HepG2 (cell line): ENCODE results near the gene SLC43A1. TPM values are rescaled to one million over a fixed set of nuclear protein-coding genes. Genes with fewer than 3 reads are reported as not detected.

Source experiments
- FIP1L1 ChIP-seq: fragments of 200-400 bp; formaldehyde crosslinking; IDR thresholded peaks from 2 replicates; pipeline ENCODE4 v1.6.1; 2018; ENCODE audit warnings: low read depth, mild to moderate bottlenecking, low read length, moderate library complexity, borderline replicate concordance; ENCODE audit not compliant: insufficient read depth
- ZBTB8A ChIP-seq: sonication (generic); formaldehyde crosslinking; IDR thresholded peaks from 2 replicates; pipeline ENCODE4 v1.4.0; 2020; ENCODE audit warnings: mild to moderate bottlenecking, low read depth, missing genetic modification reagents, borderline replicate concordance
- ZKSCAN8 ChIP-seq: IDR thresholded peaks from 2 replicates; pipeline ENCODE4 v1.6.1; 2016; ENCODE audit warnings: borderline replicate concordance, missing genetic modification reagents, missing compliant biosample characterization
- ZNF441 ChIP-seq: sonication (generic); formaldehyde crosslinking; IDR thresholded peaks from 2 replicates; pipeline ENCODE4 v1.7.0; 2021; ENCODE audit warnings: missing genetic modification reagents, borderline replicate concordance
- polyA plus RNA-seq, 8 experiments: library from polyadenylated mRNA; depleted of rRNA in 3 of 8; stranded (reverse) in 7 of 8; unstranded in 1 of 8; fragments of >200 nt; fragmentation: Illumina TruSeq in 4 of 8; extraction: Trizol in 4 of 8; gene quantifications; 2 replicates each; pipeline versions ENCODE4 v1.2.1 to v1.2.3, GENCODE V29; 2011 to 2016; ENCODE audit warnings: low read depth in 4 of 8, missing spikeins in 1 of 8, mixed read lengths in 1 of 8; ENCODE audit not compliant: insufficient read depth in 1 of 8
- total RNA-seq, 5 experiments: library from RNA; depleted of rRNA; stranded (reverse); fragments of >200 nt; fragmentation: Illumina TruSeq; extraction: Trizol; gene quantifications; 2 replicates each; pipeline ENCODE4 v1.2.3, GENCODE V29; 2016; ENCODE audit warnings: low read depth in 1 of 5
- TF ChIP-seq, protein P1 (sequence below): sonication (generic); formaldehyde crosslinking; IDR thresholded peaks from 2 replicates; pipeline ENCODE4 v1.4.0; 2020; ENCODE audit warnings: mild to moderate bottlenecking, missing genetic modification reagents
- TF ChIP-seq, protein P2 (sequence below): sonication (generic); formaldehyde crosslinking; IDR thresholded peaks from 2 replicates; pipeline ENCODE4 v1.4.0; 2020; ENCODE audit warnings: missing genetic modification reagents
- TF ChIP-seq, protein P3 (sequence below): sonication (generic); formaldehyde crosslinking; IDR thresholded peaks from 2 replicates; pipeline ENCODE4 v1.8.0; 2023; ENCODE audit warnings: mild to moderate bottlenecking, missing genetic modification reagents
- TF ChIP-seq, protein P4 (sequence below): sonication (generic); formaldehyde crosslinking; IDR thresholded peaks from 2 replicates; pipeline ENCODE4 v1.8.0; 2022; ENCODE audit warnings: mild to moderate bottlenecking, missing genetic modification reagents
- TF ChIP-seq, protein P5 (sequence below): sonication (generic); formaldehyde crosslinking; IDR thresholded peaks from 2 replicates; pipeline ENCODE4 v1.4.0; 2020; ENCODE audit warnings: missing genetic modification reagents

Gene SLC43A1
- total and polyA plus RNA-seq, 2 of the 13 experiments (the other 11 are each of a cell fraction or from before 2014, with no cell fraction given), result 72.3 to 87.6 TPM

DNA sequence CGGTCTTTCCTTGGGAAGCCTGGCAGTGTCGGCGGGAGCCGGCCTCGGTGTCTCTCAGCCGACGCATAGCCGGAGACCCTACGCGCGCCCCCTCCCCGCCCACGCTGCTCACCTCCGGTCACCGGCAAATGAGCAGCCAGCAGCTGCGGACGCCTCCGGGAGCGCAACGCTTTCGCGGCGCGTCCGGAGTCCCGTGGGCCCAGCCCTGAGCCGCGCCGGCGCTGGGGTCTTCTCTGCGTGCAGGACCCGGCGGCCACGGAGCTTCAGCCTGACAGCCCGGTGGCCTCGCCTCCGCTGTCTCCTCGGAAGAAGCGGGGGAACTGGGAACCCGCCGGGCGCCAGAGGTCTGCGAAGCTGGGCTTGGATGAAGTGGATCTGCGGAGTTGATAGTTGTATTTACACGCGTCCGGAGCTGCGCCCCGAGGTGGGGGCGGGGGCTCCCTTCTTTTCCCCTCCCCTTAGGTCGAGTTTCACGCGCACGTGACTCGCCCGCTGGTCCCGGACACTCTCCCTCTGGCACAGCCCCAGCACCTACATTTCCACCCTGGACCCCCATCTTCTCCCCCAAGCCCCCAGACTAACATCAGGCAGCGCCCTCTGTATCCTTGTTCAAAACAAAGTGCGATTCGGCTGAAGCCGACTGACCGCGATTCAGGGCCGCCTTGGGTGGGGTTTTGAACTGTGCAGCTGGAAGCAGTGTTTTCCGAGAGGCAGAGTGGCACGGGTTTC is at the start of gene SLC43A1 (continued):
- TF ChIP-seq, protein P1, sequence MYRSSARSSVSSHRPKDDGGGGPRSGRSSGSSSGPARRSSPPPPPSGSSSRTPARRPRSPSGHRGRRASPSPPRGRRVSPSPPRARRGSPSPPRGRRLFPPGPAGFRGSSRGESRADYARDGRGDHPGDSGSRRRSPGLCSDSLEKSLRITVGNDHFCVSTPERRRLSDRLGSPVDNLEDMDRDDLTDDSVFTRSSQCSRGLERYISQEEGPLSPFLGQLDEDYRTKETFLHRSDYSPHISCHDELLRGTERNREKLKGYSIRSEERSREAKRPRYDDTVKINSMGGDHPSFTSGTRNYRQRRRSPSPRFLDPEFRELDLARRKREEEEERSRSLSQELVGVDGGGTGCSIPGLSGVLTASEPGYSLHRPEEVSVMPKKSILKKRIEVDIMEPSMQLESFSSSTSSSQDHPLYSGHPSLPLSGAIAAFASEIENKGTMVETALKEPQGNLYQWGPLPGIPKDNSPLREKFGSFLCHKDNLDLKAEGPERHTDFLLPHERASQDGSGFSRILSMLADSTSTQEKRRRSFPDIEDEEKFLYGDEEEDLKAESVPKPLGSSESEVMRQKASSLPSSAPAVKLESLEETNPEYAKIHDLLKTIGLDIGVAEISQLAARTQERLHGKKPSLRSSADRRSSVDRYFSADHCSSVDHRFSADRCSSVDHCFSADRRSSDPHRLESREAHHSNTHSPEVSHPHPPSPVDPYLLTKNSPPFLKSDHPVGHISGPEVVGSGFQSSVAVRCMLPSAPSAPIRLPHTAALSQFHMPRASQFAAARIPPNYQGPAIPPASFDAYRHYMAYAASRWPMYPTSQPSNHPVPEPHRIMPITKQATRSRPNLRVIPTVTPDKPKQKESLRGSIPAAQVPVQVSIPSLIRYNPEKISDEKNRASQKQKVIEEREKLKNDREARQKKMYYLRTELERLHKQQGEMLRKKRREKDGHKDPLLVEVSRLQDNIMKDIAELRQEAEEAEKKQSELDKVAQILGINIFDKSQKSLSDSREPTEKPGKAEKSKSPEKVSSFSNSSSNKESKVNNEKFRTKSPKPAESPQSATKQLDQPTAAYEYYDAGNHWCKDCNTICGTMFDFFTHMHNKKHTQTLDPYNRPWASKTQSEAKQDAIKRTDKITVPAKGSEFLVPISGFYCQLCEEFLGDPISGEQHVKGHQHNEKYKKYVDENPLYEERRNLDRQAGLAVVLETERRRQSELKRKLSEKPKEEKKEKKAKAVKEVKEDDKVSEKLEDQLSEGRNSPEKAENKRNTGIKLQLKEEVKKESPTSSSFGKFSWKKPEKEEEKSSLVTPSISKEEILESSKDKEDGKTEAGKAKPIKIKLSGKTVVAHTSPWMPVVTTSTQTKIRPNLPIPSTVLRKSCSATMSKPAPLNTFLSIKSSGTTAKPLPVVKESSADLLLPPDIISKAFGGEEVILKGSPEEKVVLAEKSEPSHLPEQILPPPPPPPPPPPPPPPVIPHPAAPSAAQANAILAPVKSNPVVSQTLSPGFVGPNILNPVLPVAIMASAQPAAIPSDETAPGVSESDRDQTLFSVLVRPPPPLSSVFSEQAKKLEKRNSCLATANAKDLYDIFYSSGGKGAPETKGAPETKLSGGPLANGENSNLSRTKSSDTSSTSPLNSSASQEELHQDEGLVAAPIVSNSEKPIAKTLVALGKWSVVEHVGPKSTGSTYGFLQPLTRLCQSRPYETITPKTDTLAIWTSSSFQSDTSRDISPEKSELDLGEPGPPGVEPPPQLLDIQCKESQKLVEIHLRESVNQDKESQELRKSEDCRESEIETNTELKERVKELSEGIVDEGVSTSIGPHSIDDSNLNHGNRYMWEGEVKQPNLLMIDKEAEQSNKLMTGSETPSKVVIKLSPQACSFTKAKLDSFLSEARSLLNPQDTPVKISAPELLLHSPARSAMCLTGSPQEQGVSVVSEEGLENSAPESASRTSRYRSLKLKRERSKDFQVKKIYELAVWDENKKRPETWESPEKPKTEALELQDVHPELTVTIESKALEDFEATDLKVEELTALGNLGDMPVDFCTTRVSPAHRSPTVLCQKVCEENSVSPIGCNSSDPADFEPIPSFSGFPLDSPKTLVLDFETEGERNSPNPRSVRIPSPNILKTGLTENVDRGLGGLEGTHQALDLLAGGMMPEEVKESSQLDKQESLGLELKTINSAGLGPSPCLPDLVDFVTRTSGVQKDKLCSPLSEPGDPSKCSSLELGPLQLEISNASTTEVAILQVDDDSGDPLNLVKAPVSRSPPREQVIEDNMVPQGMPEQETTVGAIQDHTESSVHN, result no peak
- TF ChIP-seq ZNF441 (CRISPR knock-in tag) (no peak; the same call in 1 of the 2 replicates), FIP1L1 (no peak), ZKSCAN8 (CRISPR knock-in tag) (no peak), ZBTB8A (CRISPR knock-in tag) (no peak; the same call in 1 of the 2 replicates)
- TF ChIP-seq, protein P2, sequence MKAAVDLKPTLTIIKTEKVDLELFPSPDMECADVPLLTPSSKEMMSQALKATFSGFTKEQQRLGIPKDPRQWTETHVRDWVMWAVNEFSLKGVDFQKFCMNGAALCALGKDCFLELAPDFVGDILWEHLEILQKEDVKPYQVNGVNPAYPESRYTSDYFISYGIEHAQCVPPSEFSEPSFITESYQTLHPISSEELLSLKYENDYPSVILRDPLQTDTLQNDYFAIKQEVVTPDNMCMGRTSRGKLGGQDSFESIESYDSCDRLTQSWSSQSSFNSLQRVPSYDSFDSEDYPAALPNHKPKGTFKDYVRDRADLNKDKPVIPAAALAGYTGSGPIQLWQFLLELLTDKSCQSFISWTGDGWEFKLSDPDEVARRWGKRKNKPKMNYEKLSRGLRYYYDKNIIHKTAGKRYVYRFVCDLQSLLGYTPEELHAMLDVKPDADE (CRISPR knock-in tag), result no peak
- TF ChIP-seq, protein P3, sequence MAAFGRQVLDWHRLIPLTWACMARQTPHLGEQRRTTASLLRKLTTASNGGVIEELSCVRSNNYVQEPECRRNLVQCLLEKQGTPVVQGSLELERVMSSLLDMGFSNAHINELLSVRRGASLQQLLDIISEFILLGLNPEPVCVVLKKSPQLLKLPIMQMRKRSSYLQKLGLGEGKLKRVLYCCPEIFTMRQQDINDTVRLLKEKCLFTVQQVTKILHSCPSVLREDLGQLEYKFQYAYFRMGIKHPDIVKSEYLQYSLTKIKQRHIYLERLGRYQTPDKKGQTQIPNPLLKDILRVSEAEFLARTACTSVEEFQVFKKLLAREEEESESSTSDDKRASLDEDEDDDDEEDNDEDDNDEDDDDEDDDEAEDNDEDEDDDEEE (CRISPR knock-in tag), result no peak; the same call in 1 of the 2 replicates
- TF ChIP-seq, protein P4, sequence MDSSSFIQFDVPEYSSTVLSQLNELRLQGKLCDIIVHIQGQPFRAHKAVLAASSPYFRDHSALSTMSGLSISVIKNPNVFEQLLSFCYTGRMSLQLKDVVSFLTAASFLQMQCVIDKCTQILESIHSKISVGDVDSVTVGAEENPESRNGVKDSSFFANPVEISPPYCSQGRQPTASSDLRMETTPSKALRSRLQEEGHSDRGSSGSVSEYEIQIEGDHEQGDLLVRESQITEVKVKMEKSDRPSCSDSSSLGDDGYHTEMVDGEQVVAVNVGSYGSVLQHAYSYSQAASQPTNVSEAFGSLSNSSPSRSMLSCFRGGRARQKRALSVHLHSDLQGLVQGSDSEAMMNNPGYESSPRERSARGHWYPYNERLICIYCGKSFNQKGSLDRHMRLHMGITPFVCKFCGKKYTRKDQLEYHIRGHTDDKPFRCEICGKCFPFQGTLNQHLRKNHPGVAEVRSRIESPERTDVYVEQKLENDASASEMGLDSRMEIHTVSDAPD (CRISPR knock-in tag), result 0 out of 2 replicates have a peak, but pooled peaks have one; percentile 18
- TF ChIP-seq, protein P5, sequence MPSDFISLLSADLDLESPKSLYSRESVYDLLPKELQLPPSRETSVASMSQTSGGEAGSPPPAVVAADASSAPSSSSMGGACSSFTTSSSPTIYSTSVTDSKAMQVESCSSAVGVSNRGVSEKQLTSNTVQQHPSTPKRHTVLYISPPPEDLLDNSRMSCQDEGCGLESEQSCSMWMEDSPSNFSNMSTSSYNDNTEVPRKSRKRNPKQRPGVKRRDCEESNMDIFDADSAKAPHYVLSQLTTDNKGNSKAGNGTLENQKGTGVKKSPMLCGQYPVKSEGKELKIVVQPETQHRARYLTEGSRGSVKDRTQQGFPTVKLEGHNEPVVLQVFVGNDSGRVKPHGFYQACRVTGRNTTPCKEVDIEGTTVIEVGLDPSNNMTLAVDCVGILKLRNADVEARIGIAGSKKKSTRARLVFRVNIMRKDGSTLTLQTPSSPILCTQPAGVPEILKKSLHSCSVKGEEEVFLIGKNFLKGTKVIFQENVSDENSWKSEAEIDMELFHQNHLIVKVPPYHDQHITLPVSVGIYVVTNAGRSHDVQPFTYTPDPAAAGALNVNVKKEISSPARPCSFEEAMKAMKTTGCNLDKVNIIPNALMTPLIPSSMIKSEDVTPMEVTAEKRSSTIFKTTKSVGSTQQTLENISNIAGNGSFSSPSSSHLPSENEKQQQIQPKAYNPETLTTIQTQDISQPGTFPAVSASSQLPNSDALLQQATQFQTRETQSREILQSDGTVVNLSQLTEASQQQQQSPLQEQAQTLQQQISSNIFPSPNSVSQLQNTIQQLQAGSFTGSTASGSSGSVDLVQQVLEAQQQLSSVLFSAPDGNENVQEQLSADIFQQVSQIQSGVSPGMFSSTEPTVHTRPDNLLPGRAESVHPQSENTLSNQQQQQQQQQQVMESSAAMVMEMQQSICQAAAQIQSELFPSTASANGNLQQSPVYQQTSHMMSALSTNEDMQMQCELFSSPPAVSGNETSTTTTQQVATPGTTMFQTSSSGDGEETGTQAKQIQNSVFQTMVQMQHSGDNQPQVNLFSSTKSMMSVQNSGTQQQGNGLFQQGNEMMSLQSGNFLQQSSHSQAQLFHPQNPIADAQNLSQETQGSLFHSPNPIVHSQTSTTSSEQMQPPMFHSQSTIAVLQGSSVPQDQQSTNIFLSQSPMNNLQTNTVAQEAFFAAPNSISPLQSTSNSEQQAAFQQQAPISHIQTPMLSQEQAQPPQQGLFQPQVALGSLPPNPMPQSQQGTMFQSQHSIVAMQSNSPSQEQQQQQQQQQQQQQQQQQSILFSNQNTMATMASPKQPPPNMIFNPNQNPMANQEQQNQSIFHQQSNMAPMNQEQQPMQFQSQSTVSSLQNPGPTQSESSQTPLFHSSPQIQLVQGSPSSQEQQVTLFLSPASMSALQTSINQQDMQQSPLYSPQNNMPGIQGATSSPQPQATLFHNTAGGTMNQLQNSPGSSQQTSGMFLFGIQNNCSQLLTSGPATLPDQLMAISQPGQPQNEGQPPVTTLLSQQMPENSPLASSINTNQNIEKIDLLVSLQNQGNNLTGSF (CRISPR knock-in tag), result no peak; the same call in 1 of the 2 replicates
